HG02763 (cell line): Measurements from ENCODE around the gene NOL12.

Experiments used
- ATAC-seq: cut with Tn5 transposase; IDR thresholded peaks from one replicate; pipeline ENCODE4 v1.9.1; 2021; ENCODE audit warnings: mild to moderate bottlenecking, moderate library complexity; ENCODE audit not compliant: unreplicated experiment

NOL12 gene

DNA sequence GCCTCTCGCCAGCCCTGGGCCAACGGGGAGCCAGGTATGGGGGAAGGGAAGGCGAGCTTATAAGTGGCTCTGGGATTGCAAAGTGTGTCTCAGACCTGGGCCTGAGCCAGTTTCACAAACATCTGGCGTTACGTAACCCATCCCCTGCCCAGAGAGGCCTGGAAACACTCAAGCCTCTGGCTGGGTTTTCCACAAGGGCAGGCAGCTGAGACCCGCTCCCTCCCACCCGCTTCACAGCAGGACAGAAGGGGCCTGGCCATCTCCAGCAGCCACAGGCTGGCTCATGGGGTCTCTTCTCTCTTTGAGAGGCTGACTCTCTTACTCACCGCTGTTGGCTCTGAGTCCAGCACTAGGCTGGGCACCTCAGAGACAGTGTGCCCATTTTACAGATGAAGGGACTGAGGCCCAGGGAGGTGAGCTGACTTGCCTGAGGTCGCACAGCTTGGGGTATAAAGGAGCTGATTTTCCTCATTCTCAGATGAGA is 55.2 kb downstream of the NOL12 start:
- no peak for ATAC-seq

- no peak for ATAC-seq
Measured at GRCh38 chr22:37742376-37743171, 56.4 kb downstream of the NOL12 start.
